Stimulated activated CD4-positive, alpha-beta T cell treated with anti-CD3 and anti-CD28 coated beads, Interleukin-4, amount 100 ng/mL, for 48 hours (primary cell): ENCODE results near the gene HSPB8.
"Not testable (repeated sequence)": the region's sequence is repeated elsewhere in the genome, so short reads cannot be mapped to it uniquely, and the experiment has no call there.

Source experiments
- DNase-seq, 2 donors: peaks; one replicate each; pipeline ENCODE4 v3.0.0-alpha.2; 2020; ENCODE audit warnings: low read depth in 2 of 2

Gene HSPB8

GRCh38 chr12:119206348-119207062, 27.8 kb downstream of the HSPB8 start:
- no peak for DNase-seq

DNA sequence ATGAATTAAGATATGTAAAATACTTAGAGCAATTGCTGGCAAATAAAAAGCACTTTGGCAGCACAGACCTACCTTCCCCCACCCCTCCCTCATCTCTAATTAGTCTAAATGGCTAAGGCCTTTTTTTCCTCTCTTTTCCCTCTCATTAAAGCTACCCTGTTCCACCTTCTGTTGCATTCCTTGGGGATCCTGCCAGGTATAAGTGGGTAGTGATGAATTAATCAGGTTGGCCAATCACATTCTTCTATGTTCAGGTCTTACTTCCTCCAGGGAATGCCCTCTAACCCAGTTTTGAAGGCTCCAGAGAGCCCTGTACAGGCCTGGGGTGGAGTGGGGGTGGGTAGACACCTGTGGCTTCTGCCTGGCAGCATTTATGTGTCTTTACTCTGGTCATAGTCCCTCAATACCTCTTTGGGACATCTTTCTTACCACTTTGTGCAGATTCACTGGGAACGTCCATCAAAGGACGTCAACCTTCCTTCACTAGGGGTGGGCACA, 28.4 kb downstream of the HSPB8 start:
- DNase-seq, result no peak

GRCh38 chr12:119208626-119209061, 29.9 kb downstream of the HSPB8 start:
- DNase-seq, result no peak

DNA sequence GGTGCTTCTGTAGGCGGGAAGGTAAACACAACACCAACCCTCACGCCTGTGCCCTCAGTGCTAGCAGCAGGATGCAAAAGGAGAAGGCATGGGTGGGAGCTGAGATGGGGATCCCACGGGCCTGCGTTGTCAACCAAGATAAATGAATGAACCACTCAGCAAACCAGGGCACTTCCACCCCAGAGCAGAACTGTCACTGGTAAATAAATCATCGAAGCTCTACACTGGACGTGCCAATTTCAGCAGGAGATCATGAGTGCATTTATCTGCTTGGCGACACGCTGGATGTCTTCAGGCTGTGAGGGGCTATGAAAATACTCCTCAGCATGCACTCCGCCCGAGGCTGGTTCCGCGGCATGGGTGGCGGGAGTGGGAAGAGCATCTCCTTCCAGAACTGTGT, 33.2 kb downstream of the HSPB8 start:
- no peak for DNase-seq

DNA sequence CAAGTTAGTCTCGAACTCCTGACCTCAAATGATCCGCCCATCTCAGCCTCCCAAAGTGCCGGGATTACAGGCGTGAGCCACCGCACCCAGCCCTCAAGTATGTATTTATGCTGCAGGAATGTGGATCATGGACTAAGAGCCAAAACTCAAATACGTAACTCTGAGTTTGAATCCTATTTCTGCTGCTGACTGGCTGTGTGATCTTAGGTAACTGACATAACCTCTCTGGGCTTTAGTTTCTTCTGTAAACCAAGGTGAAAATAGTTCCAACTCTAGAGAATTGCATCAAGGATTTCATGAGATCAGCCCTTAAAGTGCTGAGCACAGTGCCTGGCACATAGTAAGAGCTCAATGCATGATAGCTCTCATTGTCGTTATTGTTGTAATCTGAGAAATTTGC, 37.4 kb downstream of the HSPB8 start:
- no peak for DNase-seq

DNA sequence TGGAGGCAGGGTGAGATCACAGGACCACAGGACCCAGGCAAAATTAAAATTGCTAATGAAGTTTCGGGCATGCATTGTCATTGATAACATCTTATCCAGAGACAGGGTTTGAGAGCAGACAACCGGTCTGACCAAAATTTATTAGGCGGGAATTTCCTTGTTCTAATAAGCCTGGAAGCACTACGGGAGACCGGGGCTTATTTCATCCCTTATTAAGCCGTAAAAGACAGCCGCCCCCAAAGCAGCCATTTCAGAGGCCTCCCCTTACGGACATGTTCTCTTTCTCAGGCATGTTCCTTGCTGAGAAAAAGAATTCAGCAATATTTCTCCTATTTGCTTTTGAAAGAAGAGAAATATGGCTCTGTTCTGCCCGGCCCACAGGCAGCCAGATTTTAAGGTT, 40.1 kb downstream of the HSPB8 start:
- not testable (repeated sequence) for DNase-seq

DNA sequence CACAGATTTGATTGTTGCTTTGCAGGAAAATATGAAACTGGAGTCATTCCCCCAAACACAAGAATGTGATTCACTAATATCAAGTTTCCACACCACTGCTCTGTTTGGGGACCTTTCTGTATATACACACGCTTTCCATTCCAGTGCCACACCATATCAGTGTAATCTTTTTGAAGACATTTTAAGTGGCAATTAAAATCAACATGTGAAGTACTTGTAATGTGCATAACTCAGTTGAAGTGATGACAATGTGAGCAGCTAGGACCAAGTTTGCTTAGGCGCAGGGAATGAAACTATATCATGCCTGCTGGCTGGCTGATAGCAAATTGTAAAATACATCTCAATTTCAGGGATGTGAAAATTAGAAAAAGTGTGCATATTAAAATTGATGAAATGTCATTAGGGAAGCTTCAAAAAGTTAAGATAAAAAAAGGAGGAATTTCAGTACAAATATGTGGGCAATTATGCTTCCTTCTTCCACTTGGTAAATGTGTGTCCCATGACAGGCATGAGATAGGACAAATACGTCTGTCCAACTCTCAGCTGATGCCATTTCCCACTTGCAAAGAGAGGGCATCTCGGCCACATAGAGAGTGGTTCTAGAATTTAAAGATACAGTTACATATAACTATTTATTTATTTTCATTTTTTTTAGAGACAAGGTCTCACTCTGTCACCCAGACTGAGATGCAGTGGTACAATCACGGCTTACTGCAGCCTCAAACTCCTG, 43.7 kb downstream of the HSPB8 start:
- DNase-seq, result no peak

GRCh38 chr12:119225454-119225853, 46.7 kb downstream of the HSPB8 start:
- DNase-seq, result no peak

GRCh38 chr12:119227292-119227691, 48.6 kb downstream of the HSPB8 start:
- DNase-seq, result no peak

GRCh38 chr12:119229205-119229604, 50.5 kb downstream of the HSPB8 start:
- no peak for DNase-seq

DNA sequence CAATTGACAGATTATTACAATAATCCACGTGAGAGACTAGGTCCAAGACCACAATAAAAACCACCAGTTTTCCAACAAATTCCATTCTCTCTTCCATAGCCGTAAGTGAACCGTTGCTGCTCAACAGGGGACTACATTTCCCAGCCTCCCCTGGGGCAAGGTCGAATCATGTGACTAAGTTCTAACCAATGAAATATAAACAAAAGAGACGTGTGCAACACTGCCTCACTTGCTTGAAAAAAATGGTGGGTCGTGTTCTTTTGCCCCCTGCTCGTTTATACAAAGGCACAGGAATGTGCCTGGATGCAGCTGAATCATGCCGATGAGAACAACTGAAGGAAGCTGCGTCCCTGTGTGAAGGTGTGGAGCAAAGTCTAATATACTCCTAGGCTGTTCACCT, 51.1 kb downstream of the HSPB8 start:
- no peak for DNase-seq

DNA sequence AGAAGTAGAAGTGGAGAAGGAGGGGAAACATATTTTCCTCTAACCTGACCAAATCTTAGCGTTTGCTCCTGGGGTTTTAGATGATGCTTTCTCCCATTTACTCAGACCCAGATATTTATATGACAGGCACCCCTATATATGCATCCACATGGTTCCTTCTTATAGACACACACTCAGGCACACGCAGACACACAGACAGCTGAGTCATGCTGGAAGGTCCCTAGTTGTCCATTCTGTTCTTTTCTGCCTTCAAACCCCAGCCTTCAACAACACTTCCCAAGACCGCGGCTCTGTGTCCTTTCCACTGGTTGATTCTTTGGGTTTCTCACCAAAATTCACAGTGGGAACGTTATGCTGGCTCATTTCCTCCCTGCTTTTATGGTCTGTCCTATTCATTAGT, 52.1 kb downstream of the HSPB8 start:
- DNase-seq, result no peak

DNA sequence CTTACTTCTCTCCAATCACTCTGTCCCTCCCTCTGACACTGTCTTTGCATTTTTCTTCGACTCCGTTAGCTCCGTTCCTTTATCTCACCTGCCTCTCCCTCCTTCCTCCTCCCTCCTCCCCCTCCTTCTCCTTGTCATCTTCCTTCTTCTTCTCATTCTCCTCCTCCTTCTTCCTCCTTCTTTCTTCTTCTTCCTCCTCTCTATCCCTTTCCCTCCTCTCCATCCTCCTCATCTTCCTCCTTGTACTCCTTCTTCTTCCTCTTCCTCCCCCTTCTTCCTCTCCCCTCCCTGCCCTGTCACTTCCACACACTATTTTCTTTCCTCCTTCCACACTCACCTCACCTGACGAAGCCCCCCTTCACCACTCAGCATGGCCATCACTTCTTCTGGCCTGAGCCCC, 53.0 kb downstream of the HSPB8 start:
- DNase-seq, result no peak

GRCh38 chr12:119235197-119235751, 56.5 kb downstream of the HSPB8 start:
- DNase-seq, result no peak

GRCh38 chr12:119236372-119236771, 57.6 kb downstream of the HSPB8 start:
- DNase-seq, result no peak

GRCh38 chr12:119239040-119239439, 60.3 kb downstream of the HSPB8 start:
- no peak for DNase-seq

DNA sequence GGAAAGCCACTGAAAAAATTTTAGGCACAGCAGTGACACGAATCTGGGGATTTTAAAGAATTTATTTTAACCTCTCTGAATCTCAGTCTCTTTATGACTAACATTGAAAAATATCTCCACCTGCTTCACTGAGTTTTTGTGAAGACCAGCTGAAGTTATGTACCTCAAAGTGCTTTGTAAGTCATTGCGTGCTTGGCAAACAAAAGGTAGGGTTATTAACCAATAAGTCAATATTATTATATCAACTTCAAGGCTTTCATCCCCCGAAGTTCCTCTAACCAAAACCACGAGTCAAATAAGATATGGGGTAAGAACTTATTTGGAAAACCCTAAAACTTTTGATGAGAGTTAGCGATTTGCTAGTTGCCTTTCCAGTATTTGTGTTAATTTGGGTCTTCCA, 62.3 kb downstream of the HSPB8 start:
- DNase-seq, result no peak

DNA sequence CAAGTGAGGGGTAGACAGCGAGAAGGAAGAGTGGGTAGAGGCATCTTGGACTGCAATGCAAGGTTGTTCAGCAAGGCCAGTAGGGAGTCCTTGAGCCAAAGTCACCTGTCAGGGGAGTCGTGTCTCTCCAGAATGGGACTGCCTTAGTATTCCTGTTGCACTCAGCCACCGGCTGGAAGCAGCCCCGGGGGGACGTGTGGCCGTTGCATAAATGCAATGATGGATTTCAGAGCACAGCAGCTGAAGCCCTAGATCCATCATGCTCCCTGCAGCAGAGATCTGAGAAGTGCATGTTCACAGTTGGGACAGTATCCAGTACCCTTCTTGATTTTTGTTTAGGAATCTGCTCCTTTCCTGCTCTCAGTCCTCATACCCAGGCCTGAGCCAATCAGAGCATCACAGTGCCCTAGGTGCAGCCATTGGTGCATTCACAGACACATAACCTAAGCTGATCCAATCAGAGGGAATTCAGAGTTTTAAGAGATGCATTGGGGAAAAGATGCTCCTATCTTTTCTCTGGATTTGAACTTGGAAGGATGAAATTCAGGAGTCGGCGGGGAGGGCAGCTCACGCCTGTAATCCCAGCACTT, 62.9 kb downstream of the HSPB8 start:
- no peak for DNase-seq
